COLO668 (cell line): ENCODE measurements around the gene GALNT16.
"Not testable (repeated sequence)": the region's sequence is repeated elsewhere in the genome, so short reads cannot be mapped to it uniquely, and the experiment has no call there.

ENCODE experiments used
- DNase-seq: peaks from one replicate; lab custom pipeline; 2025; ENCODE audit not compliant: unreplicated experiment; lab: John Stamatoyannopoulos, UW

Gene GALNT16

DNA sequence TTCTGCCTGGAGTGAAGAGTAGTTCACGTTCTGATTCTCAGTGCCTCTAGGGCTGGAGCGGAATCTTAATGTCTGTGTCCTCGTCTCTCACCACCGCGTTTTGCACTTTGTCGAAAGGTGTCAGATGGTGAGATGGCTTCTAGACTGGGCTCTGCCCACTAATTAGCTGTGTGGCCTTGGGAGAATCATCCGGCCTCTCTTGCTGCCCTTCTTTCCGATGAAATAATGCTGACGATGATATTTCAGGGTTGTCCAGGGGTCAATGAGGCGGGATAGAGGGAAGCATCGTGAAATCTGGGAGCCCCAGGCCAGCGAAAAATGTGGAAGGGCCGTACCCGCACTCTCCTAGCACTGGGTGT, 811 bp upstream of the GALNT16 start:
- no peak for DNase-seq

- peak; percentile 50 for DNase-seq
Measured at GRCh38 chr14:69260190-69260860, 367 bp downstream of the GALNT16 start.

DNA sequence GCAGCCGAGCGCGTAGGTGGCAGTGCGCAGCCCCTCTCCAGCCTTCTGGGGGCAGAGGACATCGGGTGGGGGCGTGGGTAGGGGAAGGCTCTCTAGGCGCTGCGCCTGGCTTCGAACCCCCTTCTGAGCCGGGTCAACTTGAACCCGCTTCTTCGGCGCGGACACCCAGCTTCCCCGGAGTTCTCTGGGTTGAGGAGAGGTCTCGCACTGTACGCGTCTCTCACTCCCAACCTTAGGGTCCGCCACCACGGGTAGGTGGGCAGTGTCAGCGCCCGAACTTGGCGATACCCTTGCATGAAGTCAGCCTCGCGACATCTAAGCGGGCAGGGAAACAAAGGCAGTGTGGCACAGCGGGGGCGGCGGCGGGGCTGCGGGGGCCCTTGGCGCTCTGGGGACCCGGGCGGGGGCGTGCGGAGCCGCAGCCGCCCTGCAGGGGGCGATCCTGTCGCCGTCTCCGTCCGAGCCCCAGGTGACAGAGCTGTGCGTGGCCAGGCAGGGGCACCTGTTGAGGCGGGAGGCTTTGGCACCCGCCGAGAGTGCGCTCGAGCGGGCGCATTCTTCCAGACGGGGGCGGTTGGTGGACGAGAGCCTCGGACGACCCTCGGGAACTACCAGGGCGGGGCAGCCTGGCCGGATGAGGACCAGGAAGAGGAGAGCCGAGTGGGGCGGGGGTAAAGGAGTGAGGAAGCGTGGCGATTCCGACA, 1.1 kb downstream of the GALNT16 start:
- peak; percentile 63 for DNase-seq

DNA sequence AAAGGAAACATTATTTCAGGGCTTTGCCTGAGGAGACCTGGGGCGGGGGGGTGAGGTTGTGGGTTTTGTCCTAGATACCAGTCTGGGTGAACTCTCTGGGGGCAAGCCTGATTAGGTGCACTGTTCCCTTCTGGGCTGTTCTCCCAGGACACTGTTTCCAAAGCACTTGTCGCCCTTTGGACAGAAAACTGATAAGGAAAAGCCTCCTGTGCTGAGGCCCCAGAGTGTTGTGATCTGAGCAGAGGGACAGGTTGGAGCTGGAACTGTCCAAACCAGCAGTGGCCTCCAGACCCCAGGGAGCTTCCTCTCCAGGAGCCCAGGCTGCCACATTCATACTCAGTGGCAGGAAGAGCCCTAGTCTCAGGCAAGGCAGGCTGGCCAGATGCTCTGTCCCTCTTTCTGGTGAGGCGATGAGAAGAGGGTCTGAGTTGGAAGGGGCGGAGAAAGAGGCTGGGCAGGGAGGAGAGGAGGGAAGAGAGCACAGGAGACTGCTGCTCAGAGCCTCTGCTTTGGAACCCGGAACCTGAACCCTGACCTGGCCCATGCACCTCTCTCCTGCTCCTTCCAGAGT, 1.9 kb downstream of the GALNT16 start:
- no peak for DNase-seq

- no peak for DNase-seq
Measured at GRCh38 chr14:69262516-69262915, 2.6 kb downstream of the GALNT16 start.

- DNase-seq = no peak
Measured at GRCh38 chr14:69263364-69263763, 3.4 kb downstream of the GALNT16 start.

GRCh38 chr14:69263771-69264170, 3.8 kb downstream of the GALNT16 start:
- no peak for DNase-seq

- DNase-seq = no peak
Measured at GRCh38 chr14:69266572-69267345, 6.8 kb downstream of the GALNT16 start.

DNA sequence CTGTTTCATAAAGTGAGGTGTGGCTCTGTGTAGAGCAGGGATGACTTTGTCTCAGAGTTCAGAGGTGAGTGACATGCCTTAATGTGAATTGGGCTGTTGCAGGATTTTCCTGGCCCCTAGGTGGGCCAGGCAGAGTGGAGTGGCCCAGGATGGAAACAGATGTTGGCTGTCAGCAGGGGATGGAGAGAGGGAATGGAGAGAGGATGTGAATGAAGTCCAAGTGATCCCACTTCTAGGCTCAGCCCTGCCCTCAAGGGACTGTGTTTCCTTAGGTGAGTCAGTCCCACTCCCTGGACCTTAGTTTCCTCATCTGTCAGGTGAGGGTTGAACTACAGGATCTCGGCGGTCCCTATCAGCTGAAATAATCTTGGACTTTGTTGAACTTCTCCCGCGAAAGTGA, 7.5 kb downstream of the GALNT16 start:
- no peak for DNase-seq

- no peak for DNase-seq
Measured at GRCh38 chr14:69268223-69268622, 8.3 kb downstream of the GALNT16 start.

GRCh38 chr14:69268763-69269162, 8.8 kb downstream of the GALNT16 start:
- DNase-seq = no peak

DNA sequence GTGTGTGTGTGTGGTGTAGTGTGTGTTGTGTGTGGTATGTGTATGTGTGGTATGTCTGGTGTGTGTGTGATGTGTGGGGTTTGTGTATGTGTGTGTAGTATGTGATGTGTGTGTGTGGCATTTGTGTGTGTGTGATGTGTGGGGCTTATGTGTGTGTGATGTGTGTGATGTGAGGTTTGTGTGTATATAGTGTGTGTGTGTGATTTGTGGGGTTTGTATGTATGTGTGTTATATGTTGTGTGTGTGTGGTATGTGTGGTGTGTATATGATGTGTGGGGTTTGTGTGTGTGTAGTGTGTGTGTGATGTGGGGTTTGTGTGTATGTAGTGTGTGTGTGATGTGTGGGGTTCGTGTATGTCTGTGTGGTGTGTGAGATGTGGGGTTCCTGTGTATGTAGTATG, 9.4 kb downstream of the GALNT16 start:
- no peak for DNase-seq

DNA sequence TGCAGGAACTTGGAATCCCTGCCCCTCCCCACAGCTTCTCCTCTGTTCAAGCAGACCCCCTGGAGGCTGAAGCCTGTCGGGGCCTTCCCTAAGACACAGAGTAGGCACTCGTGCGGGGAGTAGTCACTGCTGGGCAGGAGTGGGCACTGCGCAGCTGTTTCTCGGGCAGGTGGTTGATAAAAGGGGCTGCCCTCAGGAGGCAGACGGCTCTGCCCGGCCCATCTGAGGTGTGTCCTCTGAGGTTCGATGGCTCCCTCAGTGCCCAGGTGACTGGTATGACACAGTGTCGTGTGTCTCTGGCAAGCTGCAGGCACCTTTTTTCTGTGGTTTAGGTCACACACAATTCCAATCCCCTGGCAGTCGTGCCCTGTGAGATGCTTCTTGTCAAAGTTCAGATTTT, 10.1 kb downstream of the GALNT16 start:
- DNase-seq = no peak

DNA sequence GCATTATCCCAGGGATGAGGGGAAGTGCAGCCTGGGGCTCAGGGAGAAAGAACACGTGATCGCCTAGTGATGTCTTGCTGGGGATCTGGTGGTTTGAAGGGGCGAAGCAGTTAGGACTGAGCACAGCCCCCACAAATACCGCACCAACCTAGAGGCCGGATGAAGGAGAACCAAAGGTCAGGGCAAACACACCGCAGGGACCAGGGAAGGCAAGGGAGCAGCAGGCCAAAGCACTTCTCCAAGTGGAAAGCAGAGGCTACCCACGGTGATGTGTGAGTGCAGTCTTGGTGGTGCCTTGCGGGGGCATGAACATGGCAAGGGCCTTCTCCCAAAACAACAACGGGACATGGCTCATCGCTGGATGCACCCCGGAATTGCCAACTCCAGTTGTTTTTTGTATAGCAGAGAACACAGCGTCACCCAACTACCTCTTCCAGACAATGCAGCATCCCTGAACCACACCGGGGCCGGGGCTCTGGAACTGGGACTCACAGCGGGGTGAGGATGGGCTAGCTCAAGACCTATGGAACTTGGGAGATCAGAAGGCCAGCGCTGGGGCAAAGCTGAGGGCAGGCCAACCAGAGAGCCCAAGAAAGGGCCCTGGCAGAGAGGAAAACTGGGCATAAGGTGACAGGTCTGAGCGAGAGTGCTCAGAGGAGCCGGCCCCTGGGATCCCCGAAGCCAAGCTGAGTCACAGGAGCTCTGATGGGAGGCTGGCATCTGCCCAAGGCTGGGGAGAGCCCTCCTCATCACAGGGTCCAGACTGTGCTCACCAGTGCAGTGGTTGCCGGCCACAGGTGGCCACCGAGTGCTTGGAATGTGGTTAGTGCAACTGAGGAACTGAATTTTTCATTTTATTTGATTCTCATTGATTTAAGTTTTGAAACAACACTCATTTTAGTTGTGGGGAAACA, 11.1 kb downstream of the GALNT16 start:
- DNase-seq = no peak

- DNase-seq = no peak
Measured at GRCh38 chr14:69274321-69274720, 14.4 kb downstream of the GALNT16 start.

GRCh38 chr14:69275331-69275730, 15.4 kb downstream of the GALNT16 start:
- no peak for DNase-seq

DNA sequence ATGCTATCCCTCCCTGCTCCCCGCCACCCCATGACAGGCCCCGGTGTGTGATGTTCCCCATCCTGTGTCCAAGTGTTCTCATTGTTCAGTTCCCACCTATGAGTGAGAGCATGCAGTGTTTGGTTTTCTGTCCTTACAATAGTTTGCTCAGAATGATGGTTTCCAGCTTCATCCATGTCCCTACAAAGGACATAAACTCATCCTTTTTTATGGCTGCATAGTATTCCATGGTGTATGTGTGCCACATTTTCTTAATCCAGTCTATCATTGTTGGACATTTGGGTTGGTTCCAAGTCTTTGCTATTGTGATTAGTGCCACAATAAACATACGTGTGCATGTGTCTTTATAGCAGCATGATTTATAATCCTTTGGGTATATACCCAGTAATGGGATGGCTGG, 17.4 kb downstream of the GALNT16 start:
- DNase-seq = not testable (repeated sequence)

- DNase-seq = no peak
Measured at GRCh38 chr14:69280746-69281291, 20.9 kb downstream of the GALNT16 start.

DNA sequence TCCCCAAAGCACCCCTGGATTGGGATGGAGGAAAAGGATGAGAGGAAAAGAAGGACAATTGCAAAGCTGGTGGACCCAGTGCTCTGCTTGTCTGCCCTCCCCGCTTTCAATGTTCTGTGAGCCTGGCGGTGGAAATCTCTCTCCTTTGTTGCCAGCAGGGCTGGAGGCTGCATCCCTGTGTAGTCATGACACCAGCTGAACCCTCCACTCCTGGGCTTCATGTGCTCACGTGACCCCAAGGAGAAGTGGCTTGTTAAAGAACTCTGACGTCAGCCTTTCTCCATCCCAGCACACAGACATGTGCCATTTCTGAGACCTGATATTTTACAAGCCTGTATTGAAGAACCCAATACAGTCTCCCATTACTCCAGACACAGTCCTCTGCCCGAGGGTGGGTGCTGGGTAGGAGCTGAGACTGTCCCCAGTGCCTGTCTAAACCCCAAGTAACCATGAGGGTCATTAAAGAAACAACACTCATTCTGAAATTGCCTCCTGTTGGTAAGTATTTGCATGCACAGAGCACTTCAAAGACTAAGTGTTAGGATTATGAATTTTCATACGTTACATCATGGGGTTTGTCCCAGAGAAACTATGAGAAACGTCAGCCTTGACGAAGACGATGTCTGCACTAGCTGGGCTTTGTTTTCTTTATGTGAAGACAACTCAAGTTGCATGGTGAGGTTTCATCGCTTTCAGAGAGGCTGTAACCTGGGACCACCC, 21.7 kb downstream of the GALNT16 start:
- DNase-seq = peak; percentile 18

DNA sequence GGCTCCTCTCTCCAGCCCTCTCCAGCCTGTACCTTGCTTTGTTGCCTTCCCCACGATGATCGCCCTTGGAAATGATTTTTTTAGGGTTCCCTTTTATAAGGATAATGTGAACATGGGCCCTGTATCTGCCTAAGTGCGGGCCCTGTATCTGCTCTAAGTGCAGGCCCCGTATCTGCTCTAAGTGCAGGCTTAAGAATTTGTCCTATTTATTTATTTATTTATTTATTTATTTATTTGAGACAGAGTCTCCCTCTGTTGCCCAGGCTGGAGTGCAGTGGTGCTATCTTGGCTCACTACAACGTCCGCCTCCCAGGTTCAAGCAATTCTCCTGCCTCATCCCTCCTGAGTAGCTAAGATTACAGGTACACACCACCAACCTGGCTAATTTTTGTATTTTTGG, 22.5 kb downstream of the GALNT16 start:
- DNase-seq = no peak
